KMS-11 (cell line): Measurements from ENCODE around the gene TIAM1.

Experiments
- H2AFZ ChIP-seq: fragments of 200-600 bp; sonication (generic); 2 replicates; pipeline ENCODE4 v1.6.1; 2016; ENCODE audit warnings: antibody characterized with exemption, mixed run types, low read depth
- H3K27ac ChIP-seq: fragments of 200-600 bp; sonication (generic); 2 replicates; pipeline ENCODE4 v1.6.1; 2016; ENCODE audit warnings: mild to moderate bottlenecking, mixed run types
- H3K27me3 ChIP-seq: fragments of 200-600 bp; sonication (generic); 2 replicates; pipeline ENCODE4 v1.6.1; 2017; ENCODE audit warnings: mild to moderate bottlenecking, low read depth, mixed run types, moderate library complexity; ENCODE audit not compliant: insufficient read depth
- H3K36me3 ChIP-seq: fragments of 200-600 bp; sonication (generic); 2 replicates; pipeline ENCODE4 v1.6.1; 2017; ENCODE audit warnings: mild to moderate bottlenecking, mixed run types; ENCODE audit not compliant: insufficient read depth
- H3K4me1 ChIP-seq: fragments of 200-600 bp; sonication (generic); 2 replicates; pipeline ENCODE4 v1.6.1; 2016; ENCODE audit warnings: mild to moderate bottlenecking, low read depth, mixed run types; ENCODE audit not compliant: poor library complexity, severe bottlenecking
- H3K4me2 ChIP-seq: fragments of 200-600 bp; sonication (generic); 2 replicates; pipeline ENCODE4 v1.7.0; 2016; ENCODE audit warnings: mild to moderate bottlenecking, mixed run types
- H3K4me3 ChIP-seq: fragments of 200-600 bp; sonication (generic); IDR thresholded peaks from 2 replicates; pipeline ENCODE4 v1.6.1; 2017; ENCODE audit warnings: low read depth, low read length, mixed read lengths; ENCODE audit not compliant: insufficient read depth
- H3K79me2 ChIP-seq: fragments of 200-600 bp; sonication (generic); 2 replicates; pipeline ENCODE4 v1.6.1; 2016; ENCODE audit warnings: low read depth, mixed run types; ENCODE audit not compliant: insufficient read depth
- H3K9ac ChIP-seq: fragments of 200-600 bp; sonication (generic); 2 replicates; pipeline ENCODE4 v1.6.1; 2016; ENCODE audit warnings: mild to moderate bottlenecking, mixed run types
- H4K20me1 ChIP-seq: fragments of 200-600 bp; sonication (generic); 2 replicates; pipeline ENCODE4 v1.6.1; 2016; ENCODE audit warnings: mild to moderate bottlenecking, mixed run types; ENCODE audit not compliant: insufficient read depth
- CTCF ChIP-seq: fragments of 200-600 bp; sonication (generic); conservative IDR thresholded peaks from 2 replicates; pipeline ENCODE4 v1.6.1; 2017; ENCODE audit warnings: low read depth, mild to moderate bottlenecking, antibody characterized with exemption, low read length, moderate library complexity, mixed read lengths

Gene TIAM1

GRCh38 chr21:31201548-31201947 lies 142.5 kb downstream of the TIAM1 start:
- Histone ChIP-seq H3K4me2 (no peak overlapping the region), H3K27ac (no peak overlapping the region), H3K9ac (no peak overlapping the region), H3K27me3 (no peaks in the 10 kb centered on the region), H2AFZ (no peak overlapping the region), H4K20me1 (no peaks in the 10 kb centered on the region), H3K4me1 (peaks cover 3% of the 10 kb centered on the region), H3K4me3 (no peak overlapping the region), H3K36me3 (no peaks in the 10 kb centered on the region), H3K79me2 (no peaks in the 10 kb centered on the region)
- no peak for TF ChIP-seq CTCF

GRCh38 chr21:31201144-31201543 lies 142.9 kb downstream of the TIAM1 start:
- Histone ChIP-seq H3K9ac (no peak overlapping the region), H3K27me3 (no peaks in the 10 kb centered on the region), H2AFZ (no peak overlapping the region), H3K4me2 (no peak overlapping the region), H3K4me1 (peaks cover 3% of the 10 kb centered on the region), H3K36me3 (no peaks in the 10 kb centered on the region), H3K79me2 (no peaks in the 10 kb centered on the region), H3K27ac (no peak overlapping the region), H3K4me3 (no peak overlapping the region), H4K20me1 (no peaks in the 10 kb centered on the region)
- no peak for TF ChIP-seq CTCF

GRCh38 chr21:31198575-31198974 lies 145.5 kb downstream of the TIAM1 start:
- Histone ChIP-seq H4K20me1 (no peaks in the 10 kb centered on the region), H3K4me2 (0 out of 2 replicates have a peak overlapping the region, but pooled peaks have one; percentile 1)

GRCh38 chr21:31196724-31197123 lies 147.3 kb downstream of the TIAM1 start:
- Histone ChIP-seq H3K4me2 (no peak overlapping the region), H3K4me1 (peaks cover 3% of the 10 kb centered on the region), H3K27me3 (no peaks in the 10 kb centered on the region), H4K20me1 (no peaks in the 10 kb centered on the region), H3K36me3 (no peaks in the 10 kb centered on the region), H3K4me3 (no peak overlapping the region), H3K79me2 (no peaks in the 10 kb centered on the region), H2AFZ (no peak overlapping the region), H3K9ac (no peak overlapping the region), H3K27ac (no peak overlapping the region)
- TF ChIP-seq CTCF, result no peak

More at GRCh38 chr21:31198575-31198974, 145.5 kb downstream of the TIAM1 start:
- H3K4me1 ChIP-seq, result peaks cover 3% of the 10 kb centered on the region
- H3K27me3 ChIP-seq, result no peaks in the 10 kb centered on the region
- H3K27ac ChIP-seq, result no peak overlapping the region
- TF ChIP-seq CTCF, result peak; percentile 92
- H3K79me2 ChIP-seq, result no peaks in the 10 kb centered on the region
- H2AFZ ChIP-seq, result no peak overlapping the region
- H3K4me3 ChIP-seq, result no peak overlapping the region
- no peak overlapping the region for H3K9ac ChIP-seq
- no peaks in the 10 kb centered on the region for H3K36me3 ChIP-seq
